ENCODE results near the gene PLIN5.

The PLIN5 gene

GRCh38 chr19:4507150-4507452 lies 27.9 kb downstream of the PLIN5 start:
- DNase-seq (ENCODE audit: low read depth), result no peak
- TF ChIP-seq CTCF (IDR thresholded peaks at IDR 0.05; ENCODE audit: low read depth, low read length, missing control alignments), result no peak

GRCh38 chr19:4506449-4507149 lies 28.4 kb downstream of the PLIN5 start:
- DNase-seq (ENCODE audit: low read depth), result no peak
- TF ChIP-seq CTCF (IDR thresholded peaks at IDR 0.05; ENCODE audit: low read depth, low read length, missing control alignments), result no peak
- no peak overlapping the region for H3K4me3 ChIP-seq (ENCODE audit: low read depth, low read length)

More at GRCh38 chr19:4507150-4507452, 27.9 kb downstream of the PLIN5 start:
- H3K4me3 ChIP-seq (ENCODE audit: low read depth, low read length), result no peak overlapping the region

GRCh38 chr19:4505570-4506448 lies 29.2 kb downstream of the PLIN5 start:
- TF ChIP-seq CTCF (IDR thresholded peaks at IDR 0.05; ENCODE audit: low read depth, low read length, missing control alignments), result no peak
- DNase-seq (ENCODE audit: low read depth), result no peak
- no peak overlapping the region for H3K4me3 ChIP-seq (ENCODE audit: low read depth, low read length)

- TF ChIP-seq CTCF (IDR thresholded peaks at IDR 0.05; ENCODE audit: low read depth, low read length, missing control alignments), result no peak
- H3K4me3 ChIP-seq (ENCODE audit: low read depth, low read length), result no peak overlapping the region
- no peak for DNase-seq (ENCODE audit: low read depth)
These were observed 30.0 kb downstream of the PLIN5 start for GRCh38 chr19:4504891-4505569.

GRCh38 chr19:4504297-4504701 lies 30.7 kb downstream of the PLIN5 start:
- DNase-seq (ENCODE audit: low read depth), result no peak
- H3K4me3 ChIP-seq (ENCODE audit: low read depth, low read length), result no peak overlapping the region
- no peak for TF ChIP-seq CTCF (IDR thresholded peaks at IDR 0.05; ENCODE audit: low read depth, low read length, missing control alignments)

DNA sequence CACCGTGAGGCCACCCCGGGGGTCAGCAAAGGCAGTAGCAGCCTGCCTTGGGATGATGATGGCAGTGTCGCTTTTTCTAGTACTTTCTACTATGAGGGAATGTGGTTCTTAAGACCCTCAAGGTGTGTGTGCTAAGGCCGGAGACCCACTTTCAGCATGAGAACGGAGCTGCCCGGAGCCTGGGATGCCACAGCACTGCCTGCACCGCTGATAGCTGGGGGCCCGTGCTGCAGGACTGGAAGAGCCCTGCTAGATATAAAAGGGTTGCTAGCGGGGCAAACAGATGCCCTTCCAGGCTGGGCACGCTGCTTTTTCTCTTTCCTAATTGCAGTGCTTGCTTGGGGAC lies 31.2 kb downstream of the PLIN5 start:
- no peak overlapping the region for H3K4me3 ChIP-seq (ENCODE audit: low read depth, low read length)
- TF ChIP-seq CTCF (IDR thresholded peaks at IDR 0.05; ENCODE audit: low read depth, low read length, missing control alignments), result no peak
- DNase-seq (ENCODE audit: low read depth), result no peak

Measured in GM12864 (cell line).